ENCODE measurements around the gene ABCC1. TPM values are rescaled to one million over a fixed set of nuclear protein-coding genes. Genes with fewer than 3 reads are reported as not detected.

ABCC1 gene
- total RNA-seq, 1 experiment from 2014 or later: 61.9 TPM

GRCh38 chr16:16188827-16189226 lies 239.4 kb downstream of the ABCC1 start:
- H3K4me1 Mint-ChIP-seq: peaks cover 10% of the 10 kb centered on the region
- DNase-seq (ENCODE audit: low spot score) (no peak), ATAC-seq (no peak)
- no peaks in the 10 kb centered on the region; the same call in 1 of the 2 replicates for H3K27me3 Mint-ChIP-seq (ENCODE audit: low read depth)
- no peak for TF ChIP-seq IRF2 (CRISPR knock-in tag; IDR thresholded peaks at IDR 0.05; ENCODE audit: borderline replicate concordance, low read depth)
- no peak for TF ChIP-seq ZNF263 (CRISPR knock-in tag; IDR thresholded peaks at IDR 0.05; ENCODE audit: low read depth)
- no peak for TF ChIP-seq SMAD4 (CRISPR knock-in tag; IDR thresholded peaks at IDR 0.05)
- TF ChIP-seq FOXJ3 (CRISPR knock-in tag; IDR thresholded peaks at IDR 0.05; ENCODE audit: borderline replicate concordance): no peak
- no peak for TF ChIP-seq ETV6 (CRISPR knock-in tag; IDR thresholded peaks at IDR 0.05)
- ChIA-PET CTCF (interaction anchor here (1.1 kb wide), 1 partner anchor 314 kb away, joined by 5 read pairs; no protein-coding TSS in a partner anchor), POLR2A (no interaction called here)
- H3K9me3 Mint-ChIP-seq: no peaks in the 10 kb centered on the region
- H3K36me3 Mint-ChIP-seq: no peaks in the 10 kb centered on the region
- no peak overlapping the region for H3K27ac Mint-ChIP-seq
- no peak overlapping the region for H3K4me3 Mint-ChIP-seq

- POLR2A ChIA-PET: no interaction called here
- Mint-ChIP-seq H3K27me3 (ENCODE audit: low read depth) (no peaks in the 10 kb centered on the region; the same call in 1 of the 2 replicates), H3K9me3 (no peaks in the 10 kb centered on the region), H3K36me3 (no peaks in the 10 kb centered on the region), H3K27ac (no peak overlapping the region), H3K4me3 (no peak overlapping the region), H3K4me1 (peaks cover 10% of the 10 kb centered on the region)
- ATAC-seq (no peak), DNase-seq (ENCODE audit: low spot score) (no peak)
- CTCF ChIA-PET: interaction anchor here (0.8 kb wide), 1 partner anchor 412 kb away, joined by 3 read pairs; no protein-coding TSS in a partner anchor
- no peak for TF ChIP-seq SOX15 (CRISPR knock-in tag; IDR thresholded peaks at IDR 0.05)
- TF ChIP-seq HMGA2 (CRISPR knock-in tag; IDR thresholded peaks at IDR 0.05): no peak
- TF ChIP-seq OVOL2 (CRISPR knock-in tag; IDR thresholded peaks at IDR 0.05; ENCODE audit: borderline replicate concordance): no peak
- no peak for TF ChIP-seq ESRRA (CRISPR knock-in tag; IDR thresholded peaks at IDR 0.05; ENCODE audit: borderline replicate concordance)
- no peak for TF ChIP-seq USF2 (CRISPR knock-in tag; IDR thresholded peaks at IDR 0.05)
- no peak for TF ChIP-seq USF1 (CRISPR knock-in tag; IDR thresholded peaks at IDR 0.05)
- TF ChIP-seq ZNF138 (CRISPR knock-in tag; conservative IDR thresholded peaks at IDR 0.05): no peak
- no peak for TF ChIP-seq TCF7 (CRISPR knock-in tag; IDR thresholded peaks at IDR 0.05; ENCODE audit: low read depth)
- no peak for TF ChIP-seq HMGXB4 (CRISPR knock-in tag; IDR thresholded peaks at IDR 0.05)
- no peak for TF ChIP-seq ZNF219 (CRISPR knock-in tag; IDR thresholded peaks at IDR 0.05; ENCODE audit: borderline replicate concordance)
- TF ChIP-seq E2F5 (CRISPR knock-in tag; IDR thresholded peaks at IDR 0.05): no peak
- no peak for TF ChIP-seq SP1 (CRISPR knock-in tag; conservative IDR thresholded peaks at IDR 0.05)
- TF ChIP-seq NR2C2 (CRISPR knock-in tag; IDR thresholded peaks at IDR 0.05): no peak
- no peak for TF ChIP-seq TP53 (CRISPR knock-in tag; IDR thresholded peaks at IDR 0.05)
- TF ChIP-seq EMX1 (CRISPR knock-in tag; IDR thresholded peaks at IDR 0.05): no peak
- no peak for TF ChIP-seq AFF4 (CRISPR knock-in tag; IDR thresholded peaks at IDR 0.05; ENCODE audit: borderline replicate concordance)
Measured at GRCh38 chr16:16189842-16190241, 240.4 kb downstream of the ABCC1 start.

All from WTC11 (cell line).